H9 (cell line): ENCODE results near the gene HTRA1. TPM values are rescaled to one million over a fixed set of nuclear protein-coding genes. Genes with fewer than 3 reads are reported as not detected.

Source experiments
- DNase-seq: peaks from one replicate; pipeline ENCODE4 v3.0.0-alpha.2; 2017
- H2AFZ ChIP-seq: one replicate; pipeline ENCODE4 v1.6.1; 2013; ENCODE audit warnings: mild to moderate bottlenecking, low read length, control low read depth, moderate library complexity
- H2AK5ac ChIP-seq: 2 replicates; pipeline ENCODE4 v1.6.1; 2013; ENCODE audit warnings: low read length, control low read depth, mixed read lengths; ENCODE audit not compliant: insufficient read length
- H2BK120ac ChIP-seq: one replicate; pipeline ENCODE4 v1.6.1; 2013; ENCODE audit warnings: low read depth, mild to moderate bottlenecking, low read length, control low read depth, inconsistent platforms; ENCODE audit not compliant: poor library complexity, severe bottlenecking
- H2BK12ac ChIP-seq: 2 replicates; pipeline ENCODE4 v1.6.1; 2013; ENCODE audit warnings: low read length, control low read depth, mixed read lengths, low read depth; ENCODE audit not compliant: insufficient read length
- H2BK15ac ChIP-seq: 2 replicates; pipeline ENCODE4 v1.6.1; 2013; ENCODE audit warnings: low read depth, low read length, control low read depth
- H2BK20ac ChIP-seq: one replicate; pipeline ENCODE4 v1.6.1; 2013; ENCODE audit warnings: low read depth, mild to moderate bottlenecking, low read length, control low read depth, inconsistent platforms; ENCODE audit not compliant: poor library complexity, severe bottlenecking
- H2BK5ac ChIP-seq: 2 replicates; pipeline ENCODE4 v1.6.1; 2013; ENCODE audit warnings: low read length, control low read depth, mixed read lengths; ENCODE audit not compliant: insufficient read length
- H3K14ac ChIP-seq: 2 replicates; pipeline ENCODE4 v1.6.1; 2013; ENCODE audit warnings: low read length, control low read depth; ENCODE audit not compliant: insufficient read depth
- H3K18ac ChIP-seq: 2 replicates; pipeline ENCODE4 v1.6.1; 2013; ENCODE audit warnings: low read depth, mild to moderate bottlenecking, mixed read lengths, low read length, control low read depth; ENCODE audit not compliant: insufficient read length
- H3K23ac ChIP-seq: 2 replicates; pipeline ENCODE4 v1.6.1; 2013; ENCODE audit warnings: low read length, control low read depth, mixed read lengths, low read depth; ENCODE audit not compliant: insufficient read length
- H3K23me2 ChIP-seq: 2 replicates; pipeline ENCODE4 v1.6.1; 2013; ENCODE audit warnings: low read depth, mild to moderate bottlenecking, mixed read lengths, low read length, control low read depth; ENCODE audit not compliant: insufficient read length, poor library complexity, severe bottlenecking
- H3K27ac ChIP-seq: 2 replicates; pipeline ENCODE4 v1.5.1; 2013; ENCODE audit warnings: low read length, control low read depth, mixed read lengths, low read depth; ENCODE audit not compliant: insufficient read length
- H3K27me3 ChIP-seq: 2 replicates; pipeline ENCODE4 v1.6.1; 2013; ENCODE audit warnings: low read length, control low read depth, inconsistent platforms; ENCODE audit not compliant: insufficient read depth
- H3K4ac ChIP-seq: 2 replicates; pipeline ENCODE4 v1.6.1; 2013; ENCODE audit warnings: low read depth, mild to moderate bottlenecking, control low read depth, inconsistent platforms, low read length, moderate library complexity
- H3K4me1 ChIP-seq: 2 replicates; pipeline ENCODE4 v1.6.1; 2013; ENCODE audit warnings: low read length, control low read depth, inconsistent platforms; ENCODE audit not compliant: insufficient read depth
- H3K4me2 ChIP-seq: 2 replicates; pipeline ENCODE4 v1.6.1; 2013; ENCODE audit warnings: low read length, control low read depth, mixed read lengths; ENCODE audit not compliant: insufficient read length, insufficient read depth
- H3K56ac ChIP-seq: 2 replicates; pipeline ENCODE4 v1.6.1; 2013; ENCODE audit warnings: low read depth, mild to moderate bottlenecking, mixed read lengths, low read length, control low read depth; ENCODE audit not compliant: insufficient read length
- H3K79me1 ChIP-seq: 2 replicates; pipeline ENCODE4 v1.6.1; 2013; ENCODE audit warnings: low read depth, mild to moderate bottlenecking, moderate library complexity, low read length, control low read depth, inconsistent platforms; ENCODE audit not compliant: insufficient read depth, poor library complexity, severe bottlenecking
- H3K79me2 ChIP-seq: 2 replicates; pipeline ENCODE4 v1.6.1; 2013; ENCODE audit warnings: low read length, control low read depth, inconsistent platforms; ENCODE audit not compliant: insufficient read depth
- H3K9ac ChIP-seq: 2 replicates; pipeline ENCODE4 v1.6.1; 2013; ENCODE audit warnings: low read length, control low read depth, mixed read lengths; ENCODE audit not compliant: insufficient read length; ENCODE audit errors: extremely low read depth
- H3K9me3 ChIP-seq: one replicate; pipeline ENCODE4 v1.6.1; 2013; ENCODE audit warnings: low read depth, low read length, inconsistent platforms; ENCODE audit not compliant: control insufficient read depth
- H3T11ph ChIP-seq: one replicate; pipeline ENCODE4 v1.6.1; 2013; ENCODE audit warnings: mild to moderate bottlenecking, low read length, control low read depth, inconsistent platforms
- H4K20me1 ChIP-seq: one replicate; pipeline ENCODE4 v1.6.1; 2013; ENCODE audit not compliant: control insufficient read depth, insufficient read length, insufficient read depth
- H4K5ac ChIP-seq: 2 replicates; pipeline ENCODE4 v1.6.1; 2013; ENCODE audit warnings: low read depth, mild to moderate bottlenecking, mixed read lengths, low read length, control low read depth; ENCODE audit not compliant: insufficient read length
- H4K8ac ChIP-seq: replicated peaks from 2 replicates; pipeline ENCODE4 v1.6.1; 2013; ENCODE audit warnings: low read length, control low read depth, mixed read lengths, low read depth; ENCODE audit not compliant: insufficient read length
- H4K91ac ChIP-seq: 2 replicates; pipeline ENCODE4 v1.6.1; 2013; ENCODE audit warnings: low read depth, mild to moderate bottlenecking, moderate library complexity, mixed read lengths, low read length, control low read depth; ENCODE audit not compliant: insufficient read length
- H3K27ac Mint-ChIP-seq, 3 experiments: 2 replicates in 2 of 3; 3 replicates in 1 of 3; pipeline ENCODE4 v1.8.0; 2020 to 2021; ENCODE audit warnings: mixed read lengths in 3 of 3, mild to moderate bottlenecking in 1 of 3, moderate library complexity in 1 of 3
- H3K27me3 Mint-ChIP-seq: 2 replicates; pipeline ENCODE4 v1.8.0; 2021; ENCODE audit warnings: low read depth, mild to moderate bottlenecking, moderate library complexity, mixed read lengths
- H3K36me3 Mint-ChIP-seq, 3 experiments: 2 replicates in 2 of 3; 3 replicates in 1 of 3; pipeline ENCODE4 v1.8.0; 2020 to 2021; ENCODE audit warnings: low read depth in 3 of 3, mixed read lengths in 3 of 3; ENCODE audit not compliant: insufficient read depth in 1 of 3
- H3K4me1 Mint-ChIP-seq, 2 experiments: 2 replicates each; pipeline ENCODE4 v1.8.0; 2020; ENCODE audit warnings: mixed read lengths in 2 of 2
- H3K4me3 Mint-ChIP-seq, 2 experiments: 2 replicates in 1 of 2; 3 replicates in 1 of 2; pipeline ENCODE4 v1.8.0; 2020 to 2021; ENCODE audit warnings: mild to moderate bottlenecking in 2 of 2, mixed read lengths in 2 of 2, moderate library complexity in 1 of 2
- H3K9me3 Mint-ChIP-seq, 2 experiments: 2 replicates in 1 of 2; 3 replicates in 1 of 2; pipeline ENCODE4 v1.8.0; 2020; ENCODE audit warnings: mild to moderate bottlenecking in 2 of 2, mixed read lengths in 2 of 2, moderate library complexity in 1 of 2
- CTCF ChIP-seq: fragments of 200-600 bp; sonication (generic); conservative IDR thresholded peaks from 3 replicates; pipeline ENCODE4 v1.8.0; 2021; ENCODE audit warnings: antibody characterized with exemption, mild to moderate bottlenecking
- WGBS: extraction: QIAGEN DNeasy Blood & Tissue Kit; methylation state at CpG from one replicate; pipeline ENCODE4 v1.1.7; 2013; ENCODE audit warnings: missing lambda C conversion rate, low lambda C conversion rate, mixed read lengths; ENCODE audit not compliant: insufficient read length; ENCODE audit errors: extremely low coverage; 5-methylcytosine and 5-hydroxymethylcytosine counted together
- total RNA-seq: library from RNA; stranded (reverse); gene quantifications from 2 replicates; pipeline ENCODE4 v1.2.1, GENCODE V29; 2021

Gene HTRA1
- total RNA-seq, 1 experiment from 2014 or later, result 11.1 TPM

GRCh38 chr10:122468926-122469781, 7.8 kb downstream of the HTRA1 start:
- Mint-ChIP-seq H3K36me3 (no peaks in the 10 kb centered on the region), H3K4me1 (peaks cover 4 to 8% of the 10 kb centered on the region in 2 experiments), H3K4me3 (no peak overlapping the region), H3K27ac (no peak overlapping the region; a peak in 1 of 7 replicates), H3K27me3 (peaks cover 42% of the 10 kb centered on the region), H3K9me3 (no peaks in the 10 kb centered on the region)
- Histone ChIP-seq H2BK15ac (no peak overlapping the region), H3K4ac (no peak overlapping the region), H3K27me3 (no peaks in the 10 kb centered on the region), H4K8ac (no peak overlapping the region), H3K79me1 (no peaks in the 10 kb centered on the region), H3K23ac (no peak overlapping the region), H4K5ac (no peak overlapping the region), H3K14ac (no peak overlapping the region), H3K56ac (no peak overlapping the region), H2BK5ac (no peak overlapping the region), H3K4me2 (no peak overlapping the region), H2BK12ac (no peak overlapping the region), H4K20me1 (no peaks in the 10 kb centered on the region), H3K79me2 (no peaks in the 10 kb centered on the region), H3K9me3 (no peaks in the 10 kb centered on the region), H2BK20ac (no peak overlapping the region), H2AK5ac (no peak overlapping the region), H2AFZ (no peak overlapping the region), H3K23me2 (no peaks in the 10 kb centered on the region), H2BK120ac (no peak overlapping the region), H3T11ph (no peak overlapping the region), H3K9ac (no peak overlapping the region), H4K91ac (no peak overlapping the region), H3K4me1 (no peaks in the 10 kb centered on the region; the same call in 1 of the 2 replicates), H3K27ac (no peak overlapping the region), H3K18ac (no peak overlapping the region)
- WGBS, result no CpG with 5 or more reads among the region's 11 CpGs
- DNase-seq, result no peak
- TF ChIP-seq CTCF, result no peak
